K562 treated with DMSO at 1 percent for 12 hours (cell line): ENCODE data around the gene PI3. TPM values are rescaled to one million over a fixed set of nuclear protein-coding genes. Genes with fewer than 3 reads are reported as not detected.

ENCODE experiments used
- total RNA-seq: library from RNA; unstranded; fragments of 300-600 nt; gene quantifications from 2 replicates; pipeline ENCODE4 v1.2.3, GENCODE V29; 2022; ENCODE audit not compliant: insufficient read depth

The PI3 gene
- total RNA-seq, result not detected in 2 replicates

GRCh38 chr20:45174434-45175364 lies at the start of gene PI3:
TSS of gene PI3 (plus strand) at chr20:45174902. CDS start at chr20:45174923, 21 bp downstream.

GRCh38 chr20:45206725-45207124 lies 32.0 kb downstream of the PI3 start, which contains the start of gene SEMG1:
TSS of gene SEMG1 (plus strand) at chr20:45207033. CDS start at chr20:45207054, 21 bp downstream.

GRCh38 chr20:45221076-45221475 lies 46.4 kb downstream of the PI3 start, which contains the start of gene SEMG2:
TSS of gene SEMG2 (plus strand) at chr20:45221373. CDS start at chr20:45221390, 17 bp downstream.

Other genes with a start within 250 kb of the PI3 start
- gene TOMM34, start 214.5 kb upstream of the PI3 start, total RNA-seq, result 35.7 and 50.1 TPM in 2 replicates
- 6.6 and 25.0 TPM in 2 replicates for gene STK4, start 208.4 kb upstream of the PI3 start, total RNA-seq
- gene KCNS1, start 73.8 kb upstream of the PI3 start, total RNA-seq, result not detected in 2 replicates
- not detected in 2 replicates for gene WFDC5, start 59.7 kb upstream of the PI3 start, total RNA-seq
- gene WFDC12, start 50.4 kb upstream of the PI3 start, total RNA-seq, result not detected in 2 replicates
- gene SEMG1, start 32.1 kb downstream of the PI3 start, total RNA-seq, result not detected in 2 replicates
- not detected in 2 replicates for gene SEMG2, start 46.5 kb downstream of the PI3 start, total RNA-seq
- not detected in 2 replicates for gene SLPI, start 79.7 kb downstream of the PI3 start, total RNA-seq
- not detected in 2 replicates for gene RBPJL, start 131.9 kb downstream of the PI3 start, total RNA-seq
- gene MATN4, start 133.4 kb downstream of the PI3 start, total RNA-seq, result not detected in 2 replicates
- 10.0 and 15.6 TPM in 2 replicates for gene SDC4, start 173.5 kb downstream of the PI3 start, total RNA-seq
- gene SYS1, start 188.3 kb downstream of the PI3 start, total RNA-seq, result 11.9 and 19.6 TPM in 2 replicates
- not detected in 2 replicates for gene TP53TG5, start 203.4 kb downstream of the PI3 start, total RNA-seq
- 59.6 and 63.6 TPM in 2 replicates for gene DBNDD2, start 233.4 kb downstream of the PI3 start, total RNA-seq
- 89.3 and 114 TPM in 2 replicates for gene PIGT, start 241.2 kb downstream of the PI3 start, total RNA-seq